ENCODE measurements around the gene TLCD1. TPM values are rescaled to one million over a fixed set of nuclear protein-coding genes. Genes with fewer than 3 reads are reported as not detected.
A peak's percentile ranks its signal among the peaks of the same experiment; 100 is the strongest.

Gene TLCD1
- total and polyA plus RNA-seq, 4 donors = 0.90 to 2.5 (median 1.5) TPM; not detected in 1

DNA sequence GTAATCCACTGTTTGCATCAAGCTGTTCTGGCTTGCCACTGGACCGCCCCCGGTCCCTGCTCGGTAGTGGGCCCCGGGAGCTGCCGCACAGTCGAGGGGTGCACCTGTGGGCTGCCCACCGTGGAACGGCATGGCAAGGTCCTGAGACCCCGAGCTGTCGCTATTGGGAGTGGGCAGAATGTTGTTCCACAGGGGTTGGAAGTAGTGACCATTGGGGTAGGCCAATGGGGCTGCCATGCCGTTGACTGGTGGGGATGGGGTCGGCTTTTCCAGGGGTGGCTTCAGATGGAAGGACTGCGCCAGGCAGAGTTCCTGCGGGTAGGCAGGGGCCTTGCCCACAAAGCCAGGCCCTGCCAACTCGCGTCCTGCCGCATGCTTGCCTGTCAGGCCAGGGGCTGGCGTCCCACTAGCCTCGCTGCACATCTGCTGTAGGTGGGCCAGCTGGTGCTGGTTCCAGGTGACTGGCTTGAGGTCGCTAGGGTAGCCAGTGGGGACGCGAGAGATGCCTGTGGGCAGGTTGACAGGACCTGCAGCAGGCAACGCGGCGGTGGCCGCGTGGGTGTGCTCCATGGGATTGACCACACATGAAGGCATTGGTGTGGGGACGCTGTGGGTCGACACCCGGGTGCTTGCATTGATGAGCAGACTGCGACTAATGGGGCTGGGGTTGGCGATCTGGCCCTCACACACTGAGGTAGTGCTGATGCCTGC is 32.5 kb upstream of the TLCD1 start:
- Histone ChIP-seq H3K27ac (ENCODE audit: low read depth in 1 of 2, low read length in 2 of 2) (no peak overlapping the region), H3K27me3 (ENCODE audit: control insufficient read depth in 1 of 2, insufficient read depth in 2 of 2, low read length in 1 of 2) (no peaks in the 10 kb centered on the region), H3K4me1 (ENCODE audit: control insufficient read depth in 1 of 2, insufficient read depth in 2 of 2, low read length in 2 of 2) (no peaks in the 10 kb centered on the region), H3K4me3 (ENCODE audit: low read length in 2 of 2) (no peak overlapping the region), H3K36me3 (ENCODE audit: control insufficient read depth in 1 of 2, insufficient read depth in 2 of 2, low read length in 1 of 2) (peaks cover 0 to 4% of the 10 kb centered on the region in 2 donors), H3K9me3 (ENCODE audit: control insufficient read depth, low read length) (no peaks in the 10 kb centered on the region)
- peak in 1 of 2 donors; percentile 44 for DNase-seq
- intact Hi-C loops (cut with DNase I) = no loop called here
- WGBS, 2 donors = 94% methylated on average over 32 of the region's 32 CpGs
- ATAC-seq (ENCODE audit: low FRiP score) = no peak

DNA sequence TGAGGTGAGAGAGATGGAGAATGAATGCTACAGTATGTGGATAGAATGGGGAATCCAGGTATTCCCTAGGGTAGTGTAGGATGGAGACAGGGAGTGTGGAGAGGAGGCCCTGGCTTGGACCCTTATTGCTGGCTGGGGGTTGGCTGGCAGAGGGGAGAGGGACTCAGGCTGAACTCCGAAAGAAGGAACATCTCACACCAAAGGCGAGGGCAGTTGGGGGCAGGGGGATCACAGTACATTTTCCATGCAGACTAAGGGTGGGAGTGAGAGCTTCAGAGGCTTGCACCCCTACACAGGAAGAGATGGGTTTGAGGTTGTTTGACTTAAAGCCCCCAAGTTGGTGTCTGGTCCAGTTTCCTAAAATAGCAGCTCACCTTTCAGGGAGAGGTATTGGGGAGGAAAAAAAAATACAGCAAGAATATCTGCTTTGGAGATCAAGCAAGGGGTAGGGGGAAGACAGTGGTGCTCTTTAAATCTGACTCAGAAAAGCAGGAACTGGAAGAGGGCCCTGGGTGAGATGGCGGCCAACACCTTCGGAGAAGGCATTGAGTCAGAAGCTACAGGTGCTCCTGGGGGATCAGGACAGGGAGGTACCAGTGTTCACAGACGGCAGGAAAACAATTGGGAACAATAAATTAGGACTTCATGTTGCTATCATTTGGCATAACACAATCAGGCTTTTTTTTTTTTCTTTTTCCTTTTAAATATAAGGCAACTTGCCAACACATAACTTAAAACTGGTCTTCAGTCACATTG is 30.2 kb upstream of the TLCD1 start:
- Histone ChIP-seq H3K4me3 (ENCODE audit: low read length in 2 of 2) (no peak overlapping the region), H3K27ac (ENCODE audit: low read depth in 1 of 2, low read length in 2 of 2) (no peak overlapping the region), H3K36me3 (ENCODE audit: control insufficient read depth in 1 of 2, insufficient read depth in 2 of 2, low read length in 1 of 2) (peaks cover 0 to 4% of the 10 kb centered on the region in 2 donors), H3K4me1 (ENCODE audit: control insufficient read depth in 1 of 2, insufficient read depth in 2 of 2, low read length in 2 of 2) (no peaks in the 10 kb centered on the region), H3K9me3 (ENCODE audit: control insufficient read depth, low read length) (no peaks in the 10 kb centered on the region), H3K27me3 (ENCODE audit: control insufficient read depth in 1 of 2, insufficient read depth in 2 of 2, low read length in 1 of 2) (no peaks in the 10 kb centered on the region)
- no peak for DNase-seq
- WGBS, 2 donors = 74 to 84% methylated on average over 5 of the region's 5 CpGs
- no peak for ATAC-seq (ENCODE audit: low FRiP score)
- intact Hi-C loops (cut with DNase I) = no loop called here

DNA sequence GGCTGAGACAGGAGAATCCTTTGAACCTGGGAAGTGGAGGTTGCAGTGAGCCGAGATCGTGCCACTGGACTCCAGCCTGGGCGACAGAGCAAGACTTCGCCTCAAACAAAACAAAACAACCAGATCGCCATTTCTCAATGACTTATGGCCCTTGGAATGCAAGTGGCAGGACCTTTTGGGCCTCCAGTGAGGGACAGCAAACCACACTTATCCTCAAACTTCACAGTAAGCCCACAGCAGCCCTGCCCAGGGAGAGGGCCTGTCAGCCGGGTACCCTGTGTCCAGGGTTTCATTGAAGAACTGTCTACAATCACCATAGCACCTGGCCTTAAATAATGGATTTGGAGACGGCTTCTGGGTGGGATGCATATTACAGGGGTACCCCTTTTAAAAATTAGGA is 29.5 kb upstream of the TLCD1 start:
- H3K27me3 ChIP-seq (ENCODE audit: control insufficient read depth in 1 of 2, insufficient read depth in 2 of 2, low read length in 1 of 2) = no peaks in the 10 kb centered on the region
- H3K27ac ChIP-seq (ENCODE audit: low read depth in 1 of 2, low read length in 2 of 2) = no peak overlapping the region
- no peaks in the 10 kb centered on the region for H3K4me1 ChIP-seq (ENCODE audit: control insufficient read depth in 1 of 2, insufficient read depth in 2 of 2, low read length in 2 of 2)
- intact Hi-C loops (cut with DNase I) = no loop called here
- H3K4me3 ChIP-seq (ENCODE audit: low read length in 2 of 2) = no peak overlapping the region
- ATAC-seq (ENCODE audit: low FRiP score) (no peak), DNase-seq (peak in 1 of 2 donors; percentile 17)
- whole genome bisulfite sequencing, 2 donors = 69 to 71% methylated on average over 7 of the region's 7 CpGs
- no peaks in the 10 kb centered on the region for H3K9me3 ChIP-seq (ENCODE audit: control insufficient read depth, low read length)
- peaks cover 0 to 4% of the 10 kb centered on the region in 2 donors for H3K36me3 ChIP-seq (ENCODE audit: control insufficient read depth in 1 of 2, insufficient read depth in 2 of 2, low read length in 1 of 2)

DNA sequence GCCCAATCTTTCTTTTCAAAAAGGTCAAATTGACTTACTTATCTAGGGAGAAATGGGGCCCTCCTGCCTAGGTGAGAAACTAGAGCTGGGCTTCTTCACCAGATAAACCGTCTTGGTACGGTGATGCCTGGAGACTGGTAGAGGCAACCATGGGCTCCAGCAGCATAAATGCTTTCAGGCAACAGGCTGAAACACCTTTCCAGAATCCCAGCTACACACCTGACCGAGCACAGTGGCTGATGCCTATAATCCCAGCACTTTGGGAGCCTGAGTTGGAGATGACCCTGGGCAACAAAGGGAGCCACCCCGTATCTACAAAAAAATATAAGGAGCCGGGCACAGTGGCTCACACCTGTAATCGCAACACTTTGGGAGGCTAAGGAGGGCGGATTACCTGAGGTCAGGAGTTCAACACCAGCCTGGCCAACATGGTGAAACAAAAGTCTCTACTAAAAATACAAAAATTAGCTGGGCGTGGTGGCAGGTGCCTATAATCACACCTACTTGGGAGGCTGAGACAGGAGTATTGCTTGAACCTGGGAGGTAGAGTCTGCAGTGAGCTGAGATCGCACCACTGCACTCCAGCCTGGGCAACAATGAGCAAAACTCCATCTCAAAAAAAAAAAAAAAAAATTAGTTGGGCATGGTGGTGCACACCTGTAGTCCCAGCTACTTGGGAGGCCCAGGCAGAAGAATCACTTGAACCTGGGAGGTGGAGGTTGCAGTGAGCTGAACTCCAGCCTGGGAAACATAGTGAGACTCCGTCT is 25.8 kb upstream of the TLCD1 start:
- intact Hi-C loops (cut with DNase I) = loop anchor here in 1 of 2 donors (2.0 kb wide), 1 partner anchor 59 kb away; no protein-coding TSS in a partner anchor
- 93 to 94% methylated on average over 10 of the region's 10 CpGs for WGBS, 2 donors
- Histone ChIP-seq H3K4me3 (ENCODE audit: low read length in 2 of 2) (no peak overlapping the region), H3K27me3 (ENCODE audit: control insufficient read depth in 1 of 2, insufficient read depth in 2 of 2, low read length in 1 of 2) (no peaks in the 10 kb centered on the region), H3K36me3 (ENCODE audit: control insufficient read depth in 1 of 2, insufficient read depth in 2 of 2, low read length in 1 of 2) (no peaks in the 10 kb centered on the region), H3K4me1 (ENCODE audit: control insufficient read depth in 1 of 2, insufficient read depth in 2 of 2, low read length in 2 of 2) (no peaks in the 10 kb centered on the region), H3K9me3 (ENCODE audit: control insufficient read depth, low read length) (no peaks in the 10 kb centered on the region), H3K27ac (ENCODE audit: low read depth in 1 of 2, low read length in 2 of 2) (no peak overlapping the region)
- DNase-seq (peak; percentile 11 to 55), ATAC-seq (ENCODE audit: low FRiP score) (no peak)

DNA sequence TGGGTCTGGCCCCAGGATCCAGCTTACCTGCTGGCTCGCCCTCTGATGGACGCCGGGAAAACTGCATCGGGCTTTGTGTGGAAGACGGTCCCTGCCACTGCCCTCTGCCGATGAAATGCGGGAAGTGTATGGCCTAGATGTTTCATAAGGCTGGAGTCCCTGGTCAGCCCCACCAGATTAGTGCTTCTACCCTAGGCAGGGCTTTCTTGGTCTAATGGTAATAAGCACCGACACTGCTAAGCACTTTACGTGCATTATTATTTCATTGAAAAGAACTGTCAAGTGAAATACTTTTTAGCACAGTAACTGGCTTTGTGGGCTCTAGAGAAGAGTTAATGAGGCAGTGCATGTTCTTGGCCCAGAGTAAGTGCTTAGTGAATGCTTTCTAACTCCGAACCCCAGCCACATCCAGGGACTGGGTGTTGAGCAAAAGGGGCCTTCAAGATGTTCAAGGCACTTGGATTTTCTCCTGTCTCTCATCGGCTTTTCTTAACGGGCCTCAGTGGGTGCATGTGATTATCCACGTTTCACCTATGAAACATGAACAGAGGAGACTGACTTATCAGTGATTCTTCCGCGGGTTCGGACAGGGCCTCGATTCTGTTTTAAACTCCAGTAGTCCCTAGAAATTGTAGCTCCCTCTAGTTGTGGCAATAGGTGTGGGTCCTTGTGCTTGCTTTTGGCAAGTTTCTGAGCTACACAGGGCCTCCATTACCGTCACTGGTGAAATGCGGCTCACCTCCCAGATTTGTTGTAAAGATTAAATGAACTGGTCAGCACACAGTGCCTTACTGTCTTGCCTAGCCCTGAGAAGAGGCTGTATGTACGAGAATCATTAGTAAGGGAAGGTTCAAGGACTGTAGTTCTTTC is 24.4 kb upstream of the TLCD1 start:
- Histone ChIP-seq H3K36me3 (ENCODE audit: control insufficient read depth in 1 of 2, insufficient read depth in 2 of 2, low read length in 1 of 2) (no peaks in the 10 kb centered on the region), H3K4me3 (ENCODE audit: low read length in 2 of 2) (no peak overlapping the region), H3K4me1 (ENCODE audit: control insufficient read depth in 1 of 2, insufficient read depth in 2 of 2, low read length in 2 of 2) (no peaks in the 10 kb centered on the region), H3K27ac (ENCODE audit: low read depth in 1 of 2, low read length in 2 of 2) (no peak overlapping the region), H3K27me3 (ENCODE audit: control insufficient read depth in 1 of 2, insufficient read depth in 2 of 2, low read length in 1 of 2) (no peaks in the 10 kb centered on the region), H3K9me3 (ENCODE audit: control insufficient read depth, low read length) (no peaks in the 10 kb centered on the region)
- 33 to 34% methylated on average over 20 of the region's 20 CpGs for WGBS, 2 donors
- DNase-seq = peak; percentile 95 to 97
- peak; percentile 91 for ATAC-seq (ENCODE audit: low FRiP score)
- intact Hi-C loops (cut with DNase I) = loop anchor here in 1 of 2 donors (1.0 to 2.0 kb wide), 2 partner anchors 24 to 60 kb away; partner anchors contain the start of gene TLCD1

DNA sequence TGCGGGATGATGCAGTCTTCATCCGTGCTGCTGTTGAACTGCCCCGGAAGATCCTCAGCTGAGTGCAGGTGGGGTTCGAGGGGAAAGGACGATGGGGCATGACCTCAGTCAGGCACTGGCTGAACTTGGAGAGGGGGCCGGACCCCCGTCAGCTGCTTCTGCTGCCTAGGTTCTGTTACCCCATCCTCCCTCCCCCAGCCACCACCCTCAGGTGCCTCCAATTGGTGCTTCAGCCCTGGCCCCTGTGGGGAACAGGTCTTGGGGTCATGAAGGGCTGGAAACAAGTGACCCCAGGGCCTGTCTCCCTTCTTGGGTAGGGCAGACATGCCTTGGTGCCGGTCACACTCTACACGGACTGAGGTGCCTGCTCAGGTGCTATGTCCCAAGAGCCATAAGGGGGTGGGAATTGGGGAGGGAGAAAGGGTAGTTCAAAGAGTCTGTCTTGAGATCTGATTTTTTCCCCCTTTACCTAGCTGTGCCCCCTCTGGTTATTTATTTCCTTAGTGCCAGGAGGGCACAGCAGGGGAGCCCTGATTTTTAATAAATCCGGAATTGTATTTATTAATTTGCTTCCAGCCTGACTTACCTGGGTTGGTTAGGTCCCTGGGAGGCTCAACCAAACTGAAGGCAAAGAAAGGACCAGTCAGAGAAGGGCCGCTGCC is 23.6 kb upstream of the TLCD1 start:
- WGBS, 2 donors = 66 to 67% methylated on average over 11 of the region's 11 CpGs
- peak; percentile 39 to 65 for DNase-seq
- ATAC-seq (ENCODE audit: low FRiP score) = no peak
- intact Hi-C loops (cut with DNase I) = loop anchor here in 1 of 2 donors (1.0 to 2.0 kb wide), 2 partner anchors 23 to 61 kb away; partner anchors contain the start of gene TLCD1
- H3K36me3 ChIP-seq (ENCODE audit: control insufficient read depth in 1 of 2, insufficient read depth in 2 of 2, low read length in 1 of 2) = no peaks in the 10 kb centered on the region
- H3K4me1 ChIP-seq (ENCODE audit: control insufficient read depth in 1 of 2, insufficient read depth in 2 of 2, low read length in 2 of 2) = no peaks in the 10 kb centered on the region
- H3K4me3 ChIP-seq (ENCODE audit: low read length in 2 of 2) = no peak overlapping the region
- no peaks in the 10 kb centered on the region for H3K27me3 ChIP-seq (ENCODE audit: control insufficient read depth in 1 of 2, insufficient read depth in 2 of 2, low read length in 1 of 2)
- H3K27ac ChIP-seq (ENCODE audit: low read depth in 1 of 2, low read length in 2 of 2) = no peak overlapping the region
- H3K9me3 ChIP-seq (ENCODE audit: control insufficient read depth, low read length) = no peaks in the 10 kb centered on the region

DNA sequence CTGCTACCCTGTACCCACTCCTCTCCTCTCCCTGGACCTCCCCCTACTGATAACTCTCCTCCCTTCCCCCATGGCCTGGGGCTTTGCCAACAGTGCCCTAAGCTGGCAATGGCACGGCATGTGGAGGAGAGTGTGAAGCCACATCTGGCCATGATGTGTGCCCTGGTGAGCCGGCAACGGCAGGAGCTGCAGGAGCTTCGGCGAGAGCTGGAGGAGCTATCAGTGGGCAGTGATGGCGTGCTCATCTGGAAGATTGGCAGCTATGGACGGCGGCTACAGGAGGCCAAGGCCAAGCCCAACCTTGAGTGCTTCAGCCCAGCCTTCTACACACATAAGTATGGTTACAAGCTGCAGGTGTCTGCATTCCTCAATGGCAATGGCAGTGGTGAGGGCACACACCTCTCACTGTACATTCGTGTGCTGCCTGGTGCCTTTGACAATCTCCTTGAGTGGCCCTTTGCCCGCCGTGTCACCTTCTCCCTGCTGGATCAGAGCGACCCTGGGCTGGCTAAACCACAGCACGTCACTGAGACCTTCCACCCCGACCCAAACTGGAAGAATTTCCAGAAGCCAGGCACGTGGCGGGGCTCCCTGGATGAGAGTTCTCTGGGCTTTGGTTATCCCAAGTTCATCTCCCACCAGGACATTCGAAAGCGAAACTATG is 23.0 kb upstream of the TLCD1 start:
- peak; percentile 46 to 73 for DNase-seq
- H3K27me3 ChIP-seq (ENCODE audit: control insufficient read depth in 1 of 2, insufficient read depth in 2 of 2, low read length in 1 of 2) = no peaks in the 10 kb centered on the region
- no peak overlapping the region for H3K4me3 ChIP-seq (ENCODE audit: low read length in 2 of 2)
- WGBS, 2 donors = 61 to 63% methylated on average over 18 of the region's 18 CpGs
- no peaks in the 10 kb centered on the region for H3K36me3 ChIP-seq (ENCODE audit: control insufficient read depth in 1 of 2, insufficient read depth in 2 of 2, low read length in 1 of 2)
- ATAC-seq (ENCODE audit: low FRiP score) = no peak
- no peaks in the 10 kb centered on the region for H3K4me1 ChIP-seq (ENCODE audit: control insufficient read depth in 1 of 2, insufficient read depth in 2 of 2, low read length in 2 of 2)
- intact Hi-C loops (cut with DNase I) = no loop called here
- H3K9me3 ChIP-seq (ENCODE audit: control insufficient read depth, low read length) = no peaks in the 10 kb centered on the region
- no peak overlapping the region for H3K27ac ChIP-seq (ENCODE audit: low read depth in 1 of 2, low read length in 2 of 2)
